Endothelial cell of umbilical vein (primary cell): ENCODE data around the gene DUSP19. TPM values are rescaled to one million over a fixed set of nuclear protein-coding genes. Genes with fewer than 3 reads are reported as not detected.

ENCODE experiments used
- BruUV-seq: library from RNA; stranded (reverse); fragments of 400-500 nt; replicated peaks from 2 replicates; lab custom pipeline; 2021; lab: Mats Ljungman, UMichigan
- CTCF ChIA-PET: fragments of 300-600, 350-600 bp; sonication (Branson Sonifier 250); formaldehyde crosslinking; loops from one replicate; lab custom pipeline; 2021; ENCODE audit warnings: antibody characterized with exemption, inconsistent platforms; lab: Charles Lee
- POLR2A ChIA-PET: fragments of 300-600, 350-600 bp; sonication (Branson Sonifier 250); formaldehyde crosslinking; loops from one replicate; lab custom pipeline; 2021; ENCODE audit warnings: antibody characterized with exemption, inconsistent platforms; lab: Charles Lee
- DNase-seq: peaks from one replicate; pipeline ENCODE4 v3.0.0-alpha.2; 2011; ENCODE audit warnings: low read depth, low spot score
- FAIRE-seq: peaks from 2 replicates; lab custom pipeline; 2011; peaks lifted over from hg19 to GRCh38; lab: Jason Lieb, UNC
- H2AFZ ChIP-seq: 2 replicates; pipeline ENCODE4 v1.6.0; 2012; ENCODE audit warnings: low read depth, low read length, control low read depth, inconsistent platforms
- H3K27ac ChIP-seq: 2 replicates; pipeline ENCODE4 v1.5.1; 2011; ENCODE audit warnings: low read depth, mild to moderate bottlenecking, control low read depth, low read length, moderate library complexity; ENCODE audit not compliant: insufficient read depth
- H3K27me3 ChIP-seq, 2 experiments: 2 replicates each; pipeline versions ENCODE4 v1.6.0 to v1.6.1; 2011; ENCODE audit warnings: low read length in 2 of 2, mixed read lengths in 1 of 2; ENCODE audit not compliant: control insufficient read depth in 2 of 2, insufficient read depth in 2 of 2
- H3K36me3 ChIP-seq, 2 experiments: 2 replicates in 1 of 2; 3 replicates in 1 of 2; pipeline ENCODE4 v1.5.1; 2011; ENCODE audit warnings: low read length in 2 of 2, mild to moderate bottlenecking in 1 of 2, moderate library complexity in 1 of 2; ENCODE audit not compliant: control insufficient read depth in 2 of 2, insufficient read depth in 2 of 2; ENCODE audit errors: extremely low read depth in 1 of 2
- H3K4me1 ChIP-seq: 3 replicates; pipeline ENCODE4 v1.5.1; 2011; ENCODE audit warnings: mild to moderate bottlenecking, low read length; ENCODE audit not compliant: control insufficient read depth, insufficient read depth; ENCODE audit errors: extremely low read depth
- H3K4me2 ChIP-seq: 2 replicates; pipeline ENCODE4 v1.6.1; 2011; ENCODE audit warnings: low read length, control low read depth, mixed read lengths; ENCODE audit not compliant: insufficient read depth
- H3K4me3 ChIP-seq, 3 experiments: fragments of 200-600 bp in 1 of 3; sonication (generic), shearing (Covaris generic) in 1 of 3; replicated peaks in 1 of 3; 2 replicates each; pipeline ENCODE4 v1.5.1; 2011 to 2016; ENCODE audit warnings: control low read depth in 3 of 3, low read length in 3 of 3, mild to moderate bottlenecking in 2 of 3, inconsistent platforms in 1 of 3, low read depth in 1 of 3, moderate library complexity in 1 of 3; ENCODE audit not compliant: insufficient read depth in 1 of 3
- H3K79me2 ChIP-seq: 2 replicates; pipeline ENCODE4 v1.6.0; 2012; ENCODE audit warnings: low read length, inconsistent platforms; ENCODE audit not compliant: control insufficient read depth, insufficient read depth
- H3K9ac ChIP-seq: replicated peaks from 2 replicates; pipeline ENCODE3; 2011; ENCODE audit warnings: low read length, control low read depth; ENCODE audit not compliant: insufficient read depth; ENCODE audit errors: extremely low read depth
- H3K9me1 ChIP-seq: replicated peaks from 3 replicates; pipeline ENCODE4 v1.6.0; 2011; ENCODE audit warnings: mild to moderate bottlenecking, low read length; ENCODE audit not compliant: control insufficient read depth, insufficient read depth; ENCODE audit errors: extremely low read depth
- H3K9me3 ChIP-seq: replicated peaks from 2 replicates; pipeline ENCODE4 v1.5.1; 2012; ENCODE audit warnings: low read length, inconsistent platforms; ENCODE audit not compliant: control insufficient read depth, insufficient read depth
- H4K20me1 ChIP-seq: replicated peaks from 2 replicates; pipeline ENCODE3; 2011; ENCODE audit warnings: mild to moderate bottlenecking, low read length; ENCODE audit not compliant: control insufficient read depth, insufficient read depth; ENCODE audit errors: extremely low read depth
- CTCF ChIP-seq, 2 donors: IDR thresholded peaks; 1 replicate in 1 of 2; 2 replicates in 1 of 2; pipeline ENCODE4 v1.5.1; 2011; ENCODE audit warnings: low read length in 2 of 2, mild to moderate bottlenecking in 2 of 2, moderate library complexity in 2 of 2, control low read depth in 1 of 2, inconsistent platforms in 1 of 2, low read depth in 1 of 2; ENCODE audit not compliant: insufficient read depth in 1 of 2; ENCODE audit errors: extremely low read depth in 1 of 2
- EZH2 ChIP-seq: IDR thresholded peaks from 2 replicates; pipeline ENCODE4 v1.6.1; 2012; ENCODE audit warnings: borderline replicate concordance, low read depth, mild to moderate bottlenecking, moderate library complexity, low read length, inconsistent platforms; ENCODE audit not compliant: severe bottlenecking
- FOS ChIP-seq: IDR thresholded peaks from 2 replicates; pipeline ENCODE4 v1.6.1; 2011; ENCODE audit warnings: mild to moderate bottlenecking, low read length, moderate library complexity, borderline replicate concordance; ENCODE audit not compliant: insufficient read depth
- GATA2 ChIP-seq: IDR thresholded peaks from 2 replicates; pipeline ENCODE4 v1.7.0; 2011; ENCODE audit warnings: low read depth, mild to moderate bottlenecking, moderate library complexity, mixed read lengths, low read length; ENCODE audit not compliant: insufficient read length, insufficient read depth
- JUN ChIP-seq: IDR thresholded peaks from 2 replicates; pipeline ENCODE4 v1.6.1; 2011; ENCODE audit warnings: borderline replicate concordance, low read depth; ENCODE audit not compliant: insufficient read length, insufficient read depth
- MAX ChIP-seq: IDR thresholded peaks from 2 replicates; pipeline ENCODE4 v1.6.1; 2011; ENCODE audit not compliant: insufficient read depth, insufficient read length
- MYC ChIP-seq: IDR thresholded peaks from one replicate; pipeline ENCODE4 v1.6.1; 2011; ENCODE audit warnings: mild to moderate bottlenecking, low read depth, low read length
- POLR2A ChIP-seq: IDR thresholded peaks from 2 replicates; pipeline ENCODE4 v1.6.1; 2012; ENCODE audit warnings: low read depth, mild to moderate bottlenecking, control low read depth, low read length
- POLR2AphosphoS5 ChIP-seq: IDR thresholded peaks from 2 replicates; pipeline ENCODE4 v1.6.1; 2012; ENCODE audit warnings: low read depth, mild to moderate bottlenecking, control low read depth, low read length, moderate library complexity; ENCODE audit not compliant: insufficient read depth
- dilution Hi-C: fragments of 300-500 bp; cut with MboI; formaldehyde crosslinking; loops from one replicate; pipeline ENCODE4 v1.15.0; 2019; ENCODE audit warnings: low sequenced_read_pairs; ENCODE audit not compliant: extremely low pct_ligation_motif_present
- intact Hi-C: fragments of 100-400 bp; cut with micrococcal nuclease; formaldehyde crosslinking; loops from one replicate; pipeline ENCODE4 v1.10.0; 2022
- polyA plus RNA-seq, 4 experiments: library from polyadenylated mRNA; depleted of rRNA in 3 of 4; stranded (reverse) in 3 of 4; unstranded in 1 of 4; fragments of >200 nt; gene quantifications; 2 replicates each; pipeline versions ENCODE4 v1.2.1 to v1.2.3, GENCODE V29; 2011 to 2012; ENCODE audit warnings: missing spikeins in 1 of 4
- total RNA-seq: library from RNA; stranded (reverse); gene quantifications from 2 replicates; pipeline ENCODE4 v1.2.3, GENCODE V29; 2021

DUSP19 gene
- total and polyA plus RNA-seq, 2 donors (not counting 3 experiments of a cell fraction or from before 2014, with no cell fraction given): 0.69 to 1.9 TPM

- BruUV-seq: no TSS peak
- Histone ChIP-seq H3K9me3 (no peaks in the 10 kb centered on the region), H4K20me1 (peaks cover 44% of the 10 kb centered on the region), H3K9me1 (peaks cover 4% of the 10 kb centered on the region), H3K9ac (no peak overlapping the region), H3K4me2 (no peak overlapping the region), H3K4me1 (peaks cover 13% of the 10 kb centered on the region), H3K36me3 (no peaks in the 10 kb centered on the region), H2AFZ (no peak overlapping the region), H3K27ac (no peak overlapping the region), H3K27me3 (no peaks in the 10 kb centered on the region), H3K4me3 (no peak overlapping the region), H3K79me2 (peaks cover 100% of the 10 kb centered on the region)
- DNase-seq: no peak
- CTCF ChIA-PET: no interaction called here
- TF ChIP-seq FOS (no peak), JUN (no peak), MAX (no peak), EZH2 (no peak), GATA2 (no peak), POLR2AphosphoS5 (no peak), MYC (no peak), CTCF (IDR thresholded peaks at IDR 0.05; ENCODE audit: extremely low read depth in 1 of 2, insufficient read depth in 1 of 2, low read depth in 1 of 2, low read length in 2 of 2) (no peak), POLR2A (no peak)
- dilution Hi-C loops: no loop called here
- no peak for FAIRE-seq
- intact Hi-C loops: no loop called here
- POLR2A ChIA-PET: no interaction called here
These were observed 49.3 kb upstream of the DUSP19 start for GRCh38 chr2:183029219-183029618.
